SK-N-SH (cell line): ENCODE results near the gene AP4S1. TPM values are rescaled to one million over a fixed set of nuclear protein-coding genes. Genes with fewer than 3 reads are reported as not detected.

Experiments used
- CTCF ChIA-PET: fragments of 300-600, 350-600 bp; formaldehyde crosslinking; extraction: SDS; loops from one replicate; lab custom pipeline; 2021; lab: Yijun Ruan, JAX
- POLR2A ChIA-PET: fragments of 350-600 bp; sonication (Branson Sonifier 250); formaldehyde crosslinking; extraction: SDS; loops from one replicate; lab custom pipeline; 2020; ENCODE audit warnings: antibody characterized with exemption, inconsistent platforms; lab: Yijun Ruan, JAX
- DNase-seq: peaks from one replicate; pipeline ENCODE4 v3.0.0; 2012
- H2AFZ ChIP-seq: fragments of 200-600 bp; sonication (generic); 2 replicates; pipeline ENCODE4 v1.8.1; 2016; ENCODE audit warnings: antibody characterized with exemption, mild to moderate bottlenecking, low read depth
- H3F3A ChIP-seq: fragments of 200-600 bp; sonication (generic); replicated peaks from 2 replicates; pipeline ENCODE3; 2016; ENCODE audit warnings: antibody characterized with exemption, mild to moderate bottlenecking; ENCODE audit not compliant: insufficient read depth
- H3K27ac ChIP-seq, 2 experiments: fragments of 200-500 bp in 1 of 2; fragments of 200-600 bp in 1 of 2; sonication (Bioruptor generic) in 1 of 2; sonication (generic), shearing (Covaris generic) in 1 of 2; 2 replicates each; pipeline versions ENCODE4 v1.5.1 to v1.6.1; 2014 to 2016; ENCODE audit warnings: low read depth in 2 of 2, inconsistent platforms in 1 of 2, low read length in 1 of 2, mild to moderate bottlenecking in 1 of 2, mixed read lengths in 1 of 2
- H3K27me3 ChIP-seq: fragments of 200-600 bp; sonication (generic), shearing (Covaris generic); 2 replicates; pipeline ENCODE4 v1.6.1; 2016; ENCODE audit warnings: mixed run types; ENCODE audit not compliant: insufficient read depth
- H3K36me3 ChIP-seq, 2 experiments: fragments of 200-500 bp in 1 of 2; fragments of 200-600 bp in 1 of 2; sonication (Bioruptor generic) in 1 of 2; sonication (generic) in 1 of 2; replicated peaks in 1 of 2; 2 replicates each; pipeline versions ENCODE3 to v1.5.1; 2014 to 2016; ENCODE audit warnings: low read length in 1 of 2, mild to moderate bottlenecking in 1 of 2; ENCODE audit not compliant: insufficient read depth in 2 of 2, control insufficient read depth in 1 of 2
- H3K4me1 ChIP-seq, 2 experiments: fragments of 200-500 bp in 1 of 2; fragments of 200-600 bp in 1 of 2; sonication (Bioruptor generic) in 1 of 2; sonication (generic), shearing (Covaris generic) in 1 of 2; 2 replicates each; pipeline versions ENCODE4 v1.5.1 to v1.6.1; 2014 to 2016; ENCODE audit warnings: low read depth in 1 of 2, low read length in 1 of 2, mixed run types in 1 of 2; ENCODE audit not compliant: insufficient read depth in 2 of 2, control insufficient read depth in 1 of 2
- H3K4me2 ChIP-seq: fragments of 200-600 bp; sonication (generic), shearing (Covaris generic); 2 replicates; pipeline ENCODE4 v1.6.1; 2017; ENCODE audit warnings: mixed run types
- H3K4me3 ChIP-seq, 2 experiments: fragments of 200-500 bp in 1 of 2; fragments of 200-600 bp in 1 of 2; sonication (Bioruptor generic) in 1 of 2; sonication (generic), shearing (Covaris generic) in 1 of 2; 2 replicates each; pipeline versions ENCODE4 v1.5.1 to v1.8.1; 2014 to 2016; ENCODE audit warnings: low read depth in 2 of 2, inconsistent platforms in 1 of 2, low read length in 1 of 2, mild to moderate bottlenecking in 1 of 2, mixed read lengths in 1 of 2, moderate library complexity in 1 of 2
- H3K79me2 ChIP-seq: fragments of 200-600 bp; sonication (generic); 2 replicates; pipeline ENCODE4 v1.8.1; 2017; ENCODE audit warnings: mild to moderate bottlenecking; ENCODE audit not compliant: insufficient read depth
- H3K9ac ChIP-seq: fragments of 200-600 bp; sonication (generic); 2 replicates; pipeline ENCODE4 v1.6.1; 2017; ENCODE audit warnings: mixed run types
- H3K9me2 ChIP-seq: fragments of 200-600 bp; sonication (generic); 2 replicates; pipeline ENCODE4 v1.6.1; 2017; ENCODE audit warnings: mixed run types
- H3K9me3 ChIP-seq: fragments of 200-600 bp; sonication (generic); 2 replicates; pipeline ENCODE4 v1.6.1; 2017; ENCODE audit warnings: mixed run types, mild to moderate bottlenecking, moderate library complexity
- H4K20me1 ChIP-seq: fragments of 200-600 bp; sonication (generic); 2 replicates; pipeline ENCODE4 v1.6.1; 2017; ENCODE audit warnings: mild to moderate bottlenecking, mixed run types; ENCODE audit not compliant: insufficient read depth
- CHD2 ChIP-seq: fragments of 150-350 bp; IDR thresholded peaks from 2 replicates; pipeline ENCODE4 v1.6.1; 2018; ENCODE audit warnings: low read length; ENCODE audit not compliant: partially characterized antibody
- CTCF ChIP-seq: fragments of 200-600 bp; sonication (generic); IDR thresholded peaks from 2 replicates; pipeline ENCODE4 v1.6.1; 2017; ENCODE audit warnings: antibody characterized with exemption, mild to moderate bottlenecking, moderate library complexity
- ELF1 ChIP-seq: IDR thresholded peaks from 2 replicates; pipeline ENCODE4 v1.4.0; 2012
- EP300 ChIP-seq, 2 experiments: IDR thresholded peaks; 2 replicates each; pipeline versions ENCODE4 v1.4.0 to v1.6.1; 2012; ENCODE audit warnings: borderline replicate concordance in 1 of 2, low read depth in 1 of 2, low read length in 1 of 2
- EZH2phosphoT487 ChIP-seq: fragments of 200-600 bp; sonication (generic); IDR thresholded peaks from 2 replicates; pipeline ENCODE4 v1.6.1; 2017; ENCODE audit warnings: low read depth, mixed run types, mild to moderate bottlenecking, antibody characterized with exemption, moderate library complexity, borderline replicate concordance
- FOSL2 ChIP-seq: IDR thresholded peaks from 2 replicates; pipeline ENCODE4 v1.4.0; 2012; ENCODE audit warnings: low read depth, mild to moderate bottlenecking, moderate library complexity, borderline replicate concordance
- FOXM1 ChIP-seq: IDR thresholded peaks from 2 replicates; pipeline ENCODE4 v1.4.0; 2012; ENCODE audit warnings: low read depth, mild to moderate bottlenecking
- GABPA ChIP-seq: IDR thresholded peaks from 2 replicates; pipeline ENCODE4 v1.4.0; 2012; ENCODE audit warnings: low read depth, mild to moderate bottlenecking
- JUND ChIP-seq: IDR thresholded peaks from 2 replicates; pipeline ENCODE4 v1.4.0; 2012
- MAX ChIP-seq: IDR thresholded peaks from 2 replicates; pipeline ENCODE4 v1.4.0; 2012; ENCODE audit warnings: low read depth
- MXI1 ChIP-seq: IDR thresholded peaks from 2 replicates; pipeline ENCODE4 v1.6.1; 2012; ENCODE audit warnings: mild to moderate bottlenecking, low read depth, low read length, improper control_type of control experiment
- NFIC ChIP-seq: IDR thresholded peaks from 2 replicates; pipeline ENCODE4 v1.4.0; 2012; ENCODE audit warnings: borderline replicate concordance
- RAD21 ChIP-seq: IDR thresholded peaks from 2 replicates; pipeline ENCODE4 v1.6.1; 2012; ENCODE audit warnings: mild to moderate bottlenecking, low read length
- RCOR1 ChIP-seq: fragments of 150-350 bp; IDR thresholded peaks from 2 replicates; pipeline ENCODE4 v1.6.1; 2017; ENCODE audit warnings: antibody characterized with exemption, low read length
- RXRA ChIP-seq: IDR thresholded peaks from 2 replicates; pipeline ENCODE4 v1.4.0; 2012; ENCODE audit warnings: low read depth, mild to moderate bottlenecking, borderline replicate concordance
- SIN3A ChIP-seq: IDR thresholded peaks from 2 replicates; pipeline ENCODE4 v1.6.1; 2012; ENCODE audit warnings: low read depth, mild to moderate bottlenecking, low read length, moderate library complexity, borderline replicate concordance
- SMC3 ChIP-seq: IDR thresholded peaks from 2 replicates; pipeline ENCODE4 v1.6.1; 2012; ENCODE audit warnings: low read depth, low read length, improper control_type of control experiment
- TAF1 ChIP-seq: IDR thresholded peaks from 2 replicates; pipeline ENCODE4 v1.6.1; 2012; ENCODE audit warnings: low read depth, mild to moderate bottlenecking, low read length, moderate library complexity, borderline replicate concordance
- TCF12 ChIP-seq: IDR thresholded peaks from 2 replicates; pipeline ENCODE4 v1.4.0; 2012
- USF1 ChIP-seq: IDR thresholded peaks from 2 replicates; pipeline ENCODE4 v1.4.0; 2012; ENCODE audit warnings: low read depth, borderline replicate concordance
- YY1 ChIP-seq: IDR thresholded peaks from 2 replicates; pipeline ENCODE4 v1.4.0; 2012; ENCODE audit warnings: low read depth, mild to moderate bottlenecking
- ZBTB33 ChIP-seq: IDR thresholded peaks from 2 replicates; pipeline ENCODE4 v1.4.0; 2012; ENCODE audit warnings: low read depth, borderline replicate concordance
- WGBS: methylation state at CpG from one replicate; pipeline ENCODE4 v1.1.6; 2017; ENCODE audit warnings: low lambda C conversion rate; 5-methylcytosine and 5-hydroxymethylcytosine counted together
- polyA plus RNA-seq, 3 experiments: library from polyadenylated mRNA; depleted of rRNA; stranded (reverse); fragments of >200 nt; gene quantifications; 2 replicates each; pipeline ENCODE4 v1.2.3, GENCODE V29; 2012

The AP4S1 gene
- polyA plus RNA-seq, 1 of the 3 experiments (the other 2 are of a cell fraction), result 1.7 TPM

GRCh38 chr14:31027847-31028246, 2.4 kb downstream of the AP4S1 start:
- Histone ChIP-seq H3K79me2 (peaks cover 58% of the 10 kb centered on the region), H3K27ac (peak overlapping the region in 1 of 2 experiments; percentile 98; a peak in 2 of 4 replicates), H3F3A (peaks cover 17% of the 10 kb centered on the region), H3K4me2 (peak overlapping the region; percentile 88), H3K9me3 (no peaks in the 10 kb centered on the region), H3K36me3 (peaks cover under 1% of the 10 kb centered on the region in 2 experiments), H4K20me1 (peaks cover 21% of the 10 kb centered on the region), H3K27me3 (no peaks in the 10 kb centered on the region), H3K9ac (peak overlapping the region; percentile 99; the same call in 1 of the 2 replicates), H3K4me1 (peaks cover 9 to 13% of the 10 kb centered on the region in 2 experiments; a peak in 3 of 4 replicates), H3K4me3 (peak overlapping the region; percentile 73 to 96; a peak in 3 of 4 replicates), H2AFZ (peak overlapping the region; percentile 89), H3K9me2 (no peaks in the 10 kb centered on the region)
- peak; percentile 32 for DNase-seq
- ChIA-PET CTCF (no interaction called here), POLR2A (no interaction called here)
- WGBS, result 23% methylated on average over 1 of the region's 1 CpG
- TF ChIP-seq USF1, result no peak
- no peak for TF ChIP-seq FOXM1
- TF ChIP-seq NFIC, result no peak
- 0 out of 4 replicates have a peak, but pooled peaks of 1 of the 2 experiments have one; percentile 16 for TF ChIP-seq EP300 (IDR thresholded peaks at IDR 0.05; ENCODE audit: borderline replicate concordance in 1 of 2, low read depth in 1 of 2, low read length in 1 of 2)
- no peak for TF ChIP-seq RCOR1
- no peak for TF ChIP-seq YY1
- TF ChIP-seq JUND, result no peak
- TF ChIP-seq SIN3A, result no peak
- TF ChIP-seq TCF12, result peak; percentile 61
- TF ChIP-seq RAD21, result no peak
- no peak for TF ChIP-seq MXI1
- no peak for TF ChIP-seq SMC3
- TF ChIP-seq GABPA, result no peak
- TF ChIP-seq CTCF, result no peak
- no peak for TF ChIP-seq EZH2phosphoT487

- POLR2A ChIA-PET, result no interaction called here
- WGBS, result 100% methylated on average over 3 of the region's 3 CpGs
- no peak for TF ChIP-seq JUND
- no peak for TF ChIP-seq TAF1
- no peak for TF ChIP-seq CHD2
- TF ChIP-seq FOSL2, result no peak
- no peak for TF ChIP-seq ELF1
- TF ChIP-seq RXRA, result no peak
- no peak for TF ChIP-seq RCOR1
- no peak for TF ChIP-seq MAX
- no peak for TF ChIP-seq ZBTB33
- TF ChIP-seq RAD21, result no peak
Measured at GRCh38 chr14:31029016-31029970, 3.8 kb downstream of the AP4S1 start.

More at GRCh38 chr14:31029016-31029970, 3.8 kb downstream of the AP4S1 start:
- peaks cover 7% of the 10 kb centered on the region for H4K20me1 ChIP-seq
- no peaks in the 10 kb centered on the region for H3K9me2 ChIP-seq
- DNase-seq, result no peak
- H3K4me2 ChIP-seq, result no peak overlapping the region
- H3K4me1 ChIP-seq, result peaks cover 0 to 5% of the 10 kb centered on the region in 2 experiments; a peak in 2 of 4 replicates
- CTCF ChIA-PET, result interaction anchor here (1.0 kb wide), 1 partner anchor 9 kb away, joined by 3 read pairs; no protein-coding TSS in a partner anchor
- no peak overlapping the region for H3K9ac ChIP-seq
- H3K4me3 ChIP-seq, result no peak overlapping the region
- peaks cover 31% of the 10 kb centered on the region for H3F3A ChIP-seq
- no peaks in the 10 kb centered on the region for H3K36me3 ChIP-seq
- no peak overlapping the region for H2AFZ ChIP-seq
- peaks cover 44% of the 10 kb centered on the region for H3K79me2 ChIP-seq
- no peaks in the 10 kb centered on the region for H3K9me3 ChIP-seq
- no peaks in the 10 kb centered on the region for H3K27me3 ChIP-seq
- H3K27ac ChIP-seq, result no peak overlapping the region
